Measurements from ENCODE around the gene ADH7. TPM values are rescaled to one million over a fixed set of nuclear protein-coding genes. Genes with fewer than 3 reads are reported as not detected.
A peak's percentile ranks its signal among the peaks of the same experiment; 100 is the strongest.

The ADH7 gene
- total RNA-seq, 1 donor from 2014 or later: not detected

GRCh38 chr4:99447079-99447478 is 11.9 kb upstream of the ADH7 start:
- peak overlapping the region; percentile 96 for H3K27ac Mint-ChIP-seq (ENCODE audit: unreplicated experiment)
- no peak for TF ChIP-seq CTCF (conservative IDR thresholded peaks at IDR 0.05)
- peaks cover 22% of the 10 kb centered on the region for H3K4me1 Mint-ChIP-seq
- peaks cover 16% of the 10 kb centered on the region for H3K36me3 Mint-ChIP-seq (ENCODE audit: low read depth)
- peak overlapping the region; percentile 17 for H3K4me3 Mint-ChIP-seq
- peaks cover 14% of the 10 kb centered on the region for H3K9me3 Mint-ChIP-seq
- DNase-seq (ENCODE audit: low read depth, low spot score): no peak
- H3K27me3 Mint-ChIP-seq (ENCODE audit: low read depth): no peaks in the 10 kb centered on the region

GRCh38 chr4:99438405-99438780 is 3.3 kb upstream of the ADH7 start:
- no peak for TF ChIP-seq CTCF (conservative IDR thresholded peaks at IDR 0.05)
- H3K4me3 Mint-ChIP-seq: no peak overlapping the region
- H3K36me3 Mint-ChIP-seq (ENCODE audit: low read depth): no peaks in the 10 kb centered on the region
- DNase-seq (ENCODE audit: low read depth, low spot score): no peak
- no peaks in the 10 kb centered on the region for H3K9me3 Mint-ChIP-seq
- H3K27me3 Mint-ChIP-seq (ENCODE audit: low read depth): no peaks in the 10 kb centered on the region
- H3K27ac Mint-ChIP-seq (ENCODE audit: unreplicated experiment): peak overlapping the region; percentile 22
- H3K4me1 Mint-ChIP-seq: no peaks in the 10 kb centered on the region

GRCh38 chr4:99437723-99438404 is 2.7 kb upstream of the ADH7 start:
- Mint-ChIP-seq H3K4me1 (no peaks in the 10 kb centered on the region), H3K27ac (ENCODE audit: unreplicated experiment) (no peak overlapping the region), H3K27me3 (ENCODE audit: low read depth) (no peaks in the 10 kb centered on the region)

GRCh38 chr4:99436976-99437722 is 2.0 kb upstream of the ADH7 start:
- no peaks in the 10 kb centered on the region for H3K9me3 Mint-ChIP-seq
- H3K4me1 Mint-ChIP-seq: no peaks in the 10 kb centered on the region
- no peak overlapping the region for H3K4me3 Mint-ChIP-seq
- no peaks in the 10 kb centered on the region for H3K36me3 Mint-ChIP-seq (ENCODE audit: low read depth)
- DNase-seq (ENCODE audit: low read depth, low spot score): no peak
- no peaks in the 10 kb centered on the region for H3K27me3 Mint-ChIP-seq (ENCODE audit: low read depth)
- no peak overlapping the region for H3K27ac Mint-ChIP-seq (ENCODE audit: unreplicated experiment)
- no peak for TF ChIP-seq CTCF (conservative IDR thresholded peaks at IDR 0.05)

More at GRCh38 chr4:99437723-99438404, 2.7 kb upstream of the ADH7 start:
- no peaks in the 10 kb centered on the region for H3K9me3 Mint-ChIP-seq
- no peaks in the 10 kb centered on the region for H3K36me3 Mint-ChIP-seq (ENCODE audit: low read depth)
- no peak for TF ChIP-seq CTCF (conservative IDR thresholded peaks at IDR 0.05)
- no peak overlapping the region for H3K4me3 Mint-ChIP-seq
- no peak for DNase-seq (ENCODE audit: low read depth, low spot score)

GRCh38 chr4:99436462-99436861 is 1.3 kb upstream of the ADH7 start:
- H3K9me3 Mint-ChIP-seq: no peaks in the 10 kb centered on the region
- no peak for TF ChIP-seq CTCF (conservative IDR thresholded peaks at IDR 0.05)

More at GRCh38 chr4:99436462-99436861, 1.3 kb upstream of the ADH7 start:
- no peak overlapping the region for H3K27ac Mint-ChIP-seq (ENCODE audit: unreplicated experiment)
- H3K36me3 Mint-ChIP-seq (ENCODE audit: low read depth): no peaks in the 10 kb centered on the region
- no peaks in the 10 kb centered on the region for H3K27me3 Mint-ChIP-seq (ENCODE audit: low read depth)
- no peak for DNase-seq (ENCODE audit: low read depth, low spot score)
- H3K4me1 Mint-ChIP-seq: no peaks in the 10 kb centered on the region
- H3K4me3 Mint-ChIP-seq: no peak overlapping the region
